ENCODE measurements around the gene KIF21B.

DNA sequence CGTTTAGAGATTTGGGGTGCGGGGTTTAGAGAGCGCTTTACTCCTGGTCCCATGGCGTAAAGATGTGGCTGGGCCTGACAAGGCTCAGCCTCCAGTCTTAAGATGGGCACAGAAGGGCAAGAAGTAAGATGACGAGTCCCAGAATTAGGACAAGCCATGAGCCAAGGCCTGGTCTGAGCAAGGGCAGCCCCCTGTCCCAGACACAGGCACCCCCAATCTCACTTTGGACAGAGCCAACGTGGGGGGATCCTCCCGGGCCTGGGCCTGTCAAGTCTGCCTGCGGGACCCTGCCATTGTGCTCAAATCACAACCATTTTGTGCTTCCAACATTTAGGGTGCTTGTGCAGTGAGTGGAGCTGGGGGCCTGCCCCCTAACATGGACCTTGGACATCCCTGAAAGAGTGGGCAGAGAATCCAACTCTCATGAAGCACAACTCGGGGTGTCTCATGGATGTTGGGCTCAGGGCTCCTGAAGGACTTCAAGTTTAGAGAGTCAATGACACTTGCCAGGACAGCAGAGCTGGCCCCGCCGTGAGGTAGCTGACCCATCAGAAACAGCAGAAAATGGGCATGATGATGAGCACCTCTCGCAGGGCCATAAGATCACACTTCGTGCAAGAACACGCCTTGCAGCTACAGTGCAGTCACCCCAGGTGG, 52.6 kb downstream of the KIF21B start:
- TF ChIP-seq CTCF (conservative IDR thresholded peaks at IDR 0.05; ENCODE audit: low read length) (no peak), EZH2phosphoT487 (IDR thresholded peaks at IDR 0.05; ENCODE audit: borderline replicate concordance) (no peak)
